CD4-positive, alpha-beta T cell treated with Interleukin-2 at 100 ng/mL for 4 hours (primary cell): Measurements from ENCODE around the gene CELA3A.

ENCODE experiments used
- DNase-seq: peaks from one replicate; pipeline ENCODE4 v3.0.0-alpha.2; 2020; ENCODE audit warnings: low spot score

CELA3A gene

DNA sequence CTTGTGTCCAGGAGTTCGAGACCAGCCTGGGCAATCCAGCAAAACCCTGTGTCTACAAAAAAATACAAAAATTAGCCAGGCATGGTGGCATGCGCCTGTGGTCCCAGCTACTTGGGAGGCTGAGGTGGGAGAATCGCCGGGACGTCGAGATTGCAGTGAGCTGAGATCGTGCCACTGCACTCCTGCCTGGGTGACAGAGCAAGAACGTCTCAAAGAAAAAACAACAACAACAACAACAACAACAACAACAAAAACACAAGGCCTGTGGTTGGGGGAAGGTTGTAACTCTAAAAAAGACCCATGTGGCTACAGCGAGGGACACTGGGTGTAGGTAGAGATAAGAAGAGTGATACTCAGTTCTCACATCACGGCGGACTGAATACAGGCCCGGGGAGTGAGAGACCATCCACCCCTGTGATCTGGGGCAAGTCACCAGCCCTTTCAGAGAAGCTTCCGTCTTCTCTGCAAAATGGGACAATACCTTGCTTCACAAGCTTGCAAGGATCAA, 50.2 kb downstream of the CELA3A start:
- DNase-seq, result no peak

- DNase-seq, result peak; percentile 98
Measured at GRCh38 chr1:22052115-22053016, 50.9 kb downstream of the CELA3A start, which contains the start of gene CDC42. TSS of gene CDC42 (plus strand) at chr1:22052709. CDS start at chr1:22078479, 25,770 bp downstream.

DNA sequence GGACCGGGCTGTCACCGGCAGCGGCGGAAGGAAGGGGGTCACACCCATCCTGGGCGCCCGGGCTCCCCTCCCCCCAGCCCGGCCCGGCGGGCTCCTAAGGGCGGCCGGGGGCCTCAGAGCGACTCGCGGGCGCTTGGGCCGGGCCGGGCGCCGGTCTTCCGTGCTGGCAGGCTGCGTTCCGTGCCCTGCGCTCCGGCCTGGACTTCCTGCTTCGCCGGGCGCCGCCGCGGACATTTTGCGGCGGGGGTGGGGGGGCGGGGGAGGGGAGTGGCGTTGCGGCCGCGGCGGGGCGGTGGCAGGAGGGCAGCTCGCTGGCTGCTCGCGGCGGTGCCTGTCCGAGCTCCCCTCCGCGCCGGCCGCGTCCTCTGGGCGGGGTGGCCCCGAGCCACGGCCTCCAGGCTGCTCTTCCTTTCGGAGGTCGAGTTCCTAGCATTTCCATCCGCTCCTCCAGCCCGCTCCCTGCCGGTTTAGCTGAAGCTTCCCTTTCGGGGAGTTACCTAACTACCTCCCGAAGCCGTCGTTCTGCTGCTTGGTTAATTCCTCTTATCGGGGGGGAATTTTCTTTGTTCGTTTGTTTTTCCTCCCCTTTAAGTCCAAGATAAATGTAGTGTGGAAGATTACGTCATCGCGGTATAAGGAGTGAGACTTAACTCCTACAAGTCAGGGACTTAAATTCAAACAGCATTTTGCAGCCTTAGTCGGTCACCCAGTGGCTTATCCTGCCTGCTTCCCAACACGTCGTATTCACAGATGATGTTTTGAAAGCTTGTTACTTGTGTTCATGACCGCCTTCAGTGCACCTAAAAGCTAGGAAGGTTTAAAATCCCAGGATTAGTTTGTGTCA, 51.8 kb downstream of the CELA3A start:
- peak; percentile 67 for DNase-seq

DNA sequence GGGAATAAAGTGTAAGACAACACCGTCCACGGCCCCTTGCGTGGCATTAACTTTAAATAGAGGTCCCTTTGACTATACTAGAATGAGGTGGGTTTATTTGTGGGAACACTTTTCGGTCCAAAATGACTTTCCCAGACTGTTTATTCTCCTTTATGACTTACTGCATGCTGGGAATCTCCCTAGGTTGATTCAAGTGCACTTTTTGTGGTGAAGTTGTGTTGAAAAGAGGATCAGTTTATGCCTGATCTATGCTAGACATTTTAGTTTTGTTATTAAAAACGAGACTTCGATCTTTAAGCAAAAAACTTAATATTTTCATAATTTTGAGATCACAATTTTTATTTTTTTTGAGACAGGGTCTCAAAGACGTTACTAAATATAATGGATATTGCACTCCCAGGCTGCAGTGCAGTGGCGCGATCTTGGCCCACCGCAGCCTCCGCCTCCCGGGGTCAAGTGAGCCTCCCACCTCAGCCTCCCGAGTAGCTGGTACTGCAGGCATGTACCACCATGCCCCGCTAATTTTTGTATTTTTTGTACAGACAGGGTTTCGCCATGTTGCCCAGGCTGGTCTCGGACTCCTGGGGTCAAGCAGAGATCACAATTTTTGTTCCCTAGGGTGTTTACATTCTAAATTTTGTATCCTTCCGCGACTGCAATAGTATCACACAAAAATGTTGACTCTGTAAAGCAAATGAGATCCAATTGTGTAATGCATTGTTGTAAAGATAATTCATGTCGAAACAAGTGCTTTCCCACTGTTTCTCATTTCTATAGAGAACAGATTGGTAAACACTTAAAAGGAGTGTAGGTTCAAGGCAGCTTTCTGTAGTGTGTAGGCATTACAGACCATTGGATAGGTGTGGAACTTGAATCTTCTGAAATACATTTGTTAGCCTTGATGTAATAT, 52.7 kb downstream of the CELA3A start:
- DNase-seq, result peak; percentile 17

DNA sequence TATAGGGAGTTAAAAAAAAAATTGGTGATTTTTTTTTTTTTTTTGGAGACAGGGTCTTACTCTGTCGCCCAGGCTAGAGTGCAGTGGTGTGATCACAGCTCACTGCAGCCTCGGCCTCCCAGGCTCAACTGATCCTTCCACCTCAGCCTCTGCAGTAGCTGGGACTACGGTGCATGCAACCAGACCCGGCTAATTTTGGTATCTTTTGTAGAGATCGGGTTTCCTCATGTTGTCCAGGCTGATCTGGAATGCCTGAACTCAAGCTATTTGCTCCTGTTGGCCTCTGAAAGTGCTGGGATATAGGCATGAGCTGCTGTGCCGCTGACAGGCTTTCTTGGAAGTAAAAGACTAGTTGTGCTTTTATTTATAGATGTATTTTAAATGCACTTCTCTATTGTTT, 54.0 kb downstream of the CELA3A start:
- no peak for DNase-seq

GRCh38 chr1:22056043-22056442, 54.6 kb downstream of the CELA3A start:
- DNase-seq, result no peak

DNA sequence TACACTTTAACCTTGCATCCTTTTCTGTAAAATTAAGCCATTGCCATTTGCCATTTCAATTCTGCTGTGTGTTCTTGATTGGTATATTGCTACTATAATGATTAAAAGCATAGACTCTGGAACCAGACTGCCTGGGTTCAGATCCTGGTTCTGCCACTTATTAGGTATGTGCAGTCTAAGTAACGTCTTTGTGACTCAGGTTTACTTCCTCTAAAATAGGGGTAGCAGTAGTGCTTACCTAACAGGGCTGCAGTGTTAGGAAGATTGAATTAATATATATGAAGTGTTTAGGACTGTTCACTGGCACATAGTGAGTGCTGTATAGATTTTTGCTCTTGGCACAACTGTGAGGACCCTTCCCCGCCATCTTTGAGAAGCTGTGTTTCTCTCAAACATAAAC, 55.5 kb downstream of the CELA3A start:
- DNase-seq, result peak; percentile 23

- DNase-seq, result no peak
Measured at GRCh38 chr1:22057861-22058260, 56.4 kb downstream of the CELA3A start.
